22Rv1 (cell line): Measurements from ENCODE around the gene HSP90AA1.

Experiments
- ZFX ChIP-seq: fragments of 450-650 bp; IDR thresholded peaks from 2 replicates; pipeline ENCODE4 v1.6.1; 2017; ENCODE audit warnings: antibody characterized with exemption, borderline replicate concordance
- TF ChIP-seq, protein P1 (sequence below): fragments of 450-650 bp; IDR thresholded peaks from 2 replicates; pipeline ENCODE4 v1.5.1; 2017; ENCODE audit warnings: mild to moderate bottlenecking

DNA sequence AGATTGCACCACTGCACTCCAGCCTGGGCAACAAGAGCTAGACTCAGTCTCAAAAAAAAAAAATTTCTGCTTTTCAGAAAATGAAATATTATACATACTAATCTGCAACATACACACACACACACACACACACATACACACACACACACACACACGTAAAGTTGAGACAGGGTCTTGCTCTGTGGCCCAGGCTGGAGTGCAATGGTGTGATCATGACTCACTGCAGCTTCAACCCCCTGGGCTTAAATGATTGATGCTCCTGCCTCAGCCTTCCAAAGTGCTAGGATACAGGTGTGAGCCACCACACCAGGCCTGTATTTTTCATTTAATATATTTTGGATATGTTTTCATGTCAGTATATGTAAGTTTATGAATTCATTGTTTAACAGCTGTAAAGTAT is 34.0 kb upstream of the HSP90AA1 start:
- TF ChIP-seq, protein P1, sequence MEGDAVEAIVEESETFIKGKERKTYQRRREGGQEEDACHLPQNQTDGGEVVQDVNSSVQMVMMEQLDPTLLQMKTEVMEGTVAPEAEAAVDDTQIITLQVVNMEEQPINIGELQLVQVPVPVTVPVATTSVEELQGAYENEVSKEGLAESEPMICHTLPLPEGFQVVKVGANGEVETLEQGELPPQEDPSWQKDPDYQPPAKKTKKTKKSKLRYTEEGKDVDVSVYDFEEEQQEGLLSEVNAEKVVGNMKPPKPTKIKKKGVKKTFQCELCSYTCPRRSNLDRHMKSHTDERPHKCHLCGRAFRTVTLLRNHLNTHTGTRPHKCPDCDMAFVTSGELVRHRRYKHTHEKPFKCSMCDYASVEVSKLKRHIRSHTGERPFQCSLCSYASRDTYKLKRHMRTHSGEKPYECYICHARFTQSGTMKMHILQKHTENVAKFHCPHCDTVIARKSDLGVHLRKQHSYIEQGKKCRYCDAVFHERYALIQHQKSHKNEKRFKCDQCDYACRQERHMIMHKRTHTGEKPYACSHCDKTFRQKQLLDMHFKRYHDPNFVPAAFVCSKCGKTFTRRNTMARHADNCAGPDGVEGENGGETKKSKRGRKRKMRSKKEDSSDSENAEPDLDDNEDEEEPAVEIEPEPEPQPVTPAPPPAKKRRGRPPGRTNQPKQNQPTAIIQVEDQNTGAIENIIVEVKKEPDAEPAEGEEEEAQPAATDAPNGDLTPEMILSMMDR = no peak
- no peak for TF ChIP-seq ZFX
